Lower leg skin (tissue), 4 donors: ENCODE data around the gene EMD. TPM values are rescaled to one million over a fixed set of nuclear protein-coding genes. Genes with fewer than 3 reads are reported as not detected.

Experiments used
- DNase-seq, 2 donors: peaks; one replicate each; pipeline ENCODE4 v3.0.0-alpha.2; 2019; ENCODE audit warnings: low spot score in 2 of 2
- H3K4me3 ChIP-seq: fragments of 200-600 bp; sonication (generic); 2 replicates; pipeline ENCODE4 v1.5.1; 2017; ENCODE audit warnings: mild to moderate bottlenecking, low read depth; ENCODE audit not compliant: poor library complexity, severe bottlenecking
- CTCF ChIP-seq, 3 donors: fragments of 450-650 bp; IDR thresholded peaks; one replicate each; pipeline ENCODE4 v1.5.1; 2016; ENCODE audit warnings: antibody characterized with exemption in 3 of 3, mild to moderate bottlenecking in 3 of 3, moderate library complexity in 2 of 3
- POLR2A ChIP-seq, 2 donors: fragments of 450-650 bp; IDR thresholded peaks; one replicate each; pipeline ENCODE4 v1.6.1; 2016 to 2017; ENCODE audit warnings: antibody characterized with exemption in 2 of 2, mild to moderate bottlenecking in 1 of 2, moderate library complexity in 1 of 2
- WGBS, 2 donors: methylation state at CpG; one replicate each; pipeline ENCODE4 v1.1.5; 2018; 5-methylcytosine and 5-hydroxymethylcytosine counted together
- intact Hi-C: fragments of 100-400 bp; cut with DNase I; formaldehyde crosslinking; loops from one replicate; pipeline ENCODE4 v1.15.0; 2023; ENCODE audit warnings: low total_unique reads
- total RNA-seq, 4 donors: library from RNA; depleted of rRNA; stranded (reverse); fragments of >200 nt; gene quantifications; one replicate each; pipeline ENCODE4 v1.1.0, GENCODE V29; 2016

The EMD gene
- total RNA-seq, 4 donors from 2014 or later, result 43.4 to 67.0 (median 52.1) TPM

GRCh38 chrX:154354516-154354915, 24.6 kb upstream of the EMD start:
- intact Hi-C loops, result no loop called here
- 77 to 95% methylated on average over 4 to 11 of the region's 13 CpGs for WGBS, 2 donors
- no peak overlapping the region for H3K4me3 ChIP-seq
- TF ChIP-seq POLR2A (IDR thresholded peaks at IDR 0.05) (no peak), CTCF (IDR thresholded peaks at IDR 0.05) (no peak)
- DNase-seq, result no peak

- 64 to 90% methylated on average over 12 to 30 of the region's 30 CpGs for WGBS, 2 donors
- intact Hi-C loops, result no loop called here
- DNase-seq, result no peak
- no peak overlapping the region for H3K4me3 ChIP-seq
- no peak for TF ChIP-seq POLR2A (IDR thresholded peaks at IDR 0.05)
- no peak for TF ChIP-seq CTCF (IDR thresholded peaks at IDR 0.05)
Observed at GRCh38 chrX:154355094-154355775, 23.9 kb upstream of the EMD start.

GRCh38 chrX:154355776-154356140, 23.3 kb upstream of the EMD start:
- H3K4me3 ChIP-seq, result no peak overlapping the region
- 62 to 80% methylated on average over 2 to 9 of the region's 12 CpGs for WGBS, 2 donors
- DNase-seq, result no peak
- TF ChIP-seq CTCF (IDR thresholded peaks at IDR 0.05), result no peak
- no peak for TF ChIP-seq POLR2A (IDR thresholded peaks at IDR 0.05)
- intact Hi-C loops, result no loop called here

- DNase-seq, result no peak
- WGBS, 2 donors, result 73 to 84% methylated on average over 3 to 13 of the region's 13 CpGs
- intact Hi-C loops, result no loop called here
Observed at GRCh38 chrX:154356596-154356995, 22.5 kb upstream of the EMD start.

GRCh38 chrX:154357205-154357604, 21.9 kb upstream of the EMD start:
- no peak overlapping the region for H3K4me3 ChIP-seq
- intact Hi-C loops, result no loop called here
- TF ChIP-seq CTCF (IDR thresholded peaks at IDR 0.05) (no peak), POLR2A (IDR thresholded peaks at IDR 0.05) (no peak)
- no peak for DNase-seq
- WGBS, 2 donors, result 88 to 89% methylated on average over 6 to 27 of the region's 27 CpGs

More at GRCh38 chrX:154356596-154356995, 22.5 kb upstream of the EMD start:
- no peak overlapping the region for H3K4me3 ChIP-seq
- TF ChIP-seq POLR2A (IDR thresholded peaks at IDR 0.05) (no peak), CTCF (IDR thresholded peaks at IDR 0.05) (no peak)

GRCh38 chrX:154358011-154358410, 21.1 kb upstream of the EMD start:
- intact Hi-C loops, result no loop called here
- WGBS, 2 donors, result 92 to 93% methylated on average over 3 to 11 of the region's 11 CpGs
- H3K4me3 ChIP-seq, result no peak overlapping the region
- no peak for DNase-seq
- no peak for TF ChIP-seq CTCF (IDR thresholded peaks at IDR 0.05)
